Stimulated activated CD8-positive, alpha-beta memory T cell treated with anti-CD3 and anti-CD28 coated beads, Interleukin-4, amount 100 ng/mL, for 24 hours (primary cell): ENCODE results near the gene C16orf95.
"Not testable (repeated sequence)": the region's sequence is repeated elsewhere in the genome, so short reads cannot be mapped to it uniquely, and the experiment has no call there.

Experiments used
- DNase-seq: peaks from one replicate; pipeline ENCODE4 v3.0.0-alpha.2; 2020; ENCODE audit warnings: low read depth

Gene C16orf95

GRCh38 chr16:87346517-87347060 lies 29.4 kb upstream of the C16orf95 start:
- no peak for DNase-seq

DNA sequence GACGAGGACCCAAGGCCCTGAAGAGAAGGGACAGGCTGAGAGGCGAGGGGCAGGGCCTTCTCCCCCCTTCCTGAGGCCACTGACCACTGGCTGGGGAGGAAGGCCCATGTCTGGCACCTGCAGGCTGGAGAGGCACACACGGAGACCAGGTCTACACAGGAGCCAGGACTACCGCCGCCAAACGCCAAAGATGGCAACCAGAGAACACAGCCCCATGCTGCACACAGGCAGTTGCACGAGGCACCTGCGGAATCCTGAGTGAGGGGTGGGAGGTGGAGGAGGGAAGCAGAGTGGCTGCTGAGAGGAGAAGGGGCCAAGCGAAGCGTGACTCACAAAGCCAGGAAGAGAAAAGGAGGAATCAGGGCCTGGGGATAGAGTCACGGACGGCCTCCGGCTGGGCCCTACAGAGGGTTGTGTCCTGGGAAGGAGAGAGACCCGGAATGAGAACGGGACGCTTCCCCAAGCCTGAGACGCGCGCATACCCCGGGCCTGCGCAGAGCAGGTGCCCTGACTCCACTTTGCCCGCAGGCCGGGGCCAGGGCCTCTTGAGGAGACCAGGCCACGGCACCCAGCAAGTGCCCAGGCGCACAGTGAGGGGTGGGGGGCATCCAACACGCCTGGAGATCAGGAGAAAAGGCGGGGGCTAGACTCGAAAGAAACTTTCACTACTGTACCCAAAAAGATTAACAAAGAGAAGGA lies 28.7 kb upstream of the C16orf95 start:
- no peak for DNase-seq

- peak; percentile 22 for DNase-seq
Observed at GRCh38 chr16:87344931-87345631, 27.9 kb upstream of the C16orf95 start.

GRCh38 chr16:87344165-87344930 lies 27.2 kb upstream of the C16orf95 start:
- no peak for DNase-seq

GRCh38 chr16:87343753-87344050 lies 26.5 kb upstream of the C16orf95 start:
- no peak for DNase-seq

- no peak for DNase-seq
Observed at GRCh38 chr16:87342978-87343752, 26.0 kb upstream of the C16orf95 start.

- no peak for DNase-seq
Observed at GRCh38 chr16:87342504-87342903, 25.3 kb upstream of the C16orf95 start.

GRCh38 chr16:87340198-87340597 lies 23.0 kb upstream of the C16orf95 start:
- no peak for DNase-seq

- DNase-seq: not testable (repeated sequence)
Observed at GRCh38 chr16:87339724-87340105, 22.5 kb upstream of the C16orf95 start.

GRCh38 chr16:87339086-87339723 lies 22.0 kb upstream of the C16orf95 start:
- DNase-seq: no peak

DNA sequence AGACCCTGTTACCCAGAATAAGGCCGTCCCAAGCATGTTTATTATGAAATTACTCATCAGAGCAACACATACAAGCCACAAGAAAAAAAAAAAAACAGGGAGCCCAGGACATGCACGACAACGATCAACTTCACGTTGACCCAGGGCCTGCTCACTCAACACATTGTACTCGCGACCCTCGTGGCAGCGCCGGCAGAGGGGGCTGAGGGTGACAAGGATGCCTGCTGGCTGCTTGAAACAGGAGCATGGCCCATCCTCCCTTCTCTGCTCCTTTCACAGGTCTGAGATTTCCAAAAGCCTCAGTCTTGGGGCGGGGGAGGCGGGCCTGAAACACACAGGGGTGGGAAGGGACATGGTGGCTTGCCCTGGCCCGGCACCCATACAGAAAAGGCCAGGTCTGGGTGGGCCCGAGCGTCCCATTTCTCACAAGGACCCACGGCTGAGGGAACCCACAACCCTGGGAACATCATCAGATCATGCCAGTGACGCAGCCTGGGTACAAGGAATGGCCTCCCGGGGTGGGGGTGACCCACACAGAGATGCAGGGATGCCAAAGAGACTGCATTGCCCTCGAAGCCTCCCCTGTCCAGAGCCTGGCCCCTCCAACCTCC lies 21.1 kb upstream of the C16orf95 start:
- DNase-seq: no peak

DNA sequence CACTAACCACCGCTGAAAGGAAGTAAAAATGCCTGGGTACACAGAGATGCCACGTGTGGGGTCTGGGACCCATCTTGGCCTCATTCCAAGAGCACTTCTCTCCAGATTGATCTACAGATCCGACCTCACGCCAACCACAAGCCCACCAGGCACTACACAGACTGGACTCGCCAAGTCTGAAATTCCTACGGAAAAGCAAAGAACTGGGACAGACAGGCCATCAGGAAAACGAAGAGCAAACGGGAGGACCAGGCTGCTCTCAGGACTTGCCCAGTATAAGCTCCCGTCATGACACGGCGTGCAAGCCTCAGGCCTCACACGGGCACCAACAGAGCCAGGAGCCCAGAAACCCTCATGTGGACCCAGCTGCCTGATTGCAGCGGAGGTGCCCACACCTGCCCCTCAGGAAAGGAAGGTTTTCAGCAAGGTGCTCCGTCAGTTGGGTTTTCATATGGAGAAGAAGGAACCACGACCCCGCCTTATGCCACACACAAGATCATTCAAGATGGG lies 20.1 kb upstream of the C16orf95 start:
- no peak for DNase-seq

DNA sequence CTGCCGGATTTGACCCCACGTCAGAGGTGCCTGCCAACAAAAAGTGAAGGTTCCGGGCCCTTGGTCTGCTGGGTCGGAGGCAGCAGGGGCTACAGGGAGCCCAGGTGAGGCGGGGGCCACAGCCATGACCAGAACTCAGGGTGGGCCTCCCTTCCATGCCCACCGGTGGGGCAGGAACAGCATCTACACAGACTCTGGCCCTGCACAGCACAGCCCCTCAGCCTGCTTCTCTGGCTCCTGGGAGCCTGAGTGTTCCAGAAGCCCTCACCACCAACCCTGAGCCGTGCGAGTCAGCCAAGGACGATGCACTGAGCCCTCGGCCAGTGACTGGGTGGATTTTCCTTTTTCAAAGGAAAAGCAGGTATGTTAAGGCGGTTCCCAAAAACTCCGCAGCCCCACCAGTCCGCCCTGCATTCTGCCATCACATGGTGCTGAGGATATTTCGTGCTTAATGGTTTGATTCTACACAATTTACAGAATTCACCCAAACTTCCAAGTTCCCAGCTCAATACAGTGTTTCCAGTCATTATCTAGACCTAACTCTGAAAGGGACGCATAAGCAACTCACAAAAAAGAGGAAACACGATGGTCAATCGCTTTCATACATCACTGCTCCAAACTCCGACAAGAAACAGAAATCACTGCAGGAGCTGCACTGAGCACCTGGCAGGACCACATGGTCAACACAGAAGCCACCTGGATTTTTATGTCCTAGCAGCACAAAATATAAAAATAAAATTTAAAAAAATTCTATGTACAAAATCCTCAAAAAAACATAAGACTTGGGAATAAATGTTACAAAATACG lies 19.4 kb upstream of the C16orf95 start:
- no peak for DNase-seq

- no peak for DNase-seq
Observed at GRCh38 chr16:87335625-87336433, 18.6 kb upstream of the C16orf95 start.

GRCh38 chr16:87334651-87335624 lies 17.7 kb upstream of the C16orf95 start:
- DNase-seq: no peak

- DNase-seq: no peak
Observed at GRCh38 chr16:87333581-87334331, 16.6 kb upstream of the C16orf95 start.

- no peak for DNase-seq
Observed at GRCh38 chr16:87333101-87333500, 15.9 kb upstream of the C16orf95 start.
